WTC11 (cell line): Measurements from ENCODE around the gene NDRG4. TPM values are rescaled to one million over a fixed set of nuclear protein-coding genes. Genes with fewer than 3 reads are reported as not detected.

Experiments used
- ATAC-seq: fragments of 200-7000 bp; cut with Tn5 transposase; 2 replicates; pipeline ENCODE4 v1.10.0; 2021; ENCODE audit warnings: mild to moderate bottlenecking, moderate library complexity
- CTCF ChIA-PET: fragments of 300-600 bp; sonication (Branson Sonifier 250); formaldehyde crosslinking; loops from one replicate; lab custom pipeline; 2021; ENCODE audit warnings: antibody characterized with exemption; lab: Charles Lee
- POLR2A ChIA-PET: fragments of 350-600 bp; sonication (Branson Sonifier 250); formaldehyde crosslinking; loops from one replicate; lab custom pipeline; 2021; ENCODE audit warnings: antibody characterized with exemption; lab: Charles Lee
- DNase-seq: peaks from one replicate; pipeline ENCODE4 v3.0.0; 2021; ENCODE audit warnings: low spot score
- H3K27ac Mint-ChIP-seq: 2 replicates; pipeline ENCODE4 v1.8.0; 2021; ENCODE audit warnings: mixed read lengths
- H3K27me3 Mint-ChIP-seq: 2 replicates; pipeline ENCODE4 v1.8.0; 2021; ENCODE audit warnings: low read depth, mild to moderate bottlenecking, moderate library complexity, mixed read lengths
- H3K36me3 Mint-ChIP-seq: 2 replicates; pipeline ENCODE4 v1.8.0; 2021; ENCODE audit warnings: mixed read lengths
- H3K4me1 Mint-ChIP-seq: 2 replicates; pipeline ENCODE4 v1.8.0; 2022; ENCODE audit warnings: mixed read lengths
- H3K4me3 Mint-ChIP-seq: 2 replicates; pipeline ENCODE4 v1.8.0; 2021; ENCODE audit warnings: mild to moderate bottlenecking, moderate library complexity, mixed read lengths
- H3K9me3 Mint-ChIP-seq: 2 replicates; pipeline ENCODE4 v1.8.0; 2021; ENCODE audit warnings: mixed read lengths
- ATF1 ChIP-seq: sonication (generic); formaldehyde crosslinking; IDR thresholded peaks from 2 replicates; pipeline ENCODE4 v1.8.1; 2023; ENCODE audit warnings: mild to moderate bottlenecking, moderate library complexity, missing genetic modification reagents
- FOXP1 ChIP-seq: sonication (generic); formaldehyde crosslinking; IDR thresholded peaks from 2 replicates; pipeline ENCODE4 v1.8.0; 2022; ENCODE audit warnings: missing genetic modification reagents, mild to moderate bottlenecking, moderate library complexity, borderline replicate concordance
- JUN ChIP-seq: sonication (generic); formaldehyde crosslinking; IDR thresholded peaks from 2 replicates; pipeline ENCODE4 v1.8.0; 2023; ENCODE audit warnings: mild to moderate bottlenecking, missing genetic modification reagents
- NR3C1 ChIP-seq: sonication (generic); formaldehyde crosslinking; conservative IDR thresholded peaks from 2 replicates; pipeline ENCODE4 v1.8.1; 2023; ENCODE audit warnings: low read depth, mild to moderate bottlenecking, missing genetic modification reagents
- PRRX2 ChIP-seq: fragments of 250-450 bp; sonication (Bioruptor Pico); IDR thresholded peaks from 2 replicates; pipeline ENCODE4 v1.8.0; 2021; ENCODE audit warnings: mild to moderate bottlenecking
- RELA ChIP-seq: sonication (generic); formaldehyde crosslinking; IDR thresholded peaks from 2 replicates; pipeline ENCODE4 v1.8.1; 2022; ENCODE audit warnings: missing genetic modification reagents, mild to moderate bottlenecking, borderline replicate concordance
- RORB ChIP-seq: fragments of 250-450 bp; sonication (Bioruptor Pico); IDR thresholded peaks from 2 replicates; pipeline ENCODE4 v1.9.0; 2021; ENCODE audit warnings: mild to moderate bottlenecking
- SP1 ChIP-seq: sonication (generic); formaldehyde crosslinking; conservative IDR thresholded peaks from 2 replicates; pipeline ENCODE4 v1.8.1; 2022; ENCODE audit warnings: missing genetic modification reagents
- ZMAT4 ChIP-seq: fragments of 250-450 bp; sonication (Bioruptor Pico); IDR thresholded peaks from 2 replicates; pipeline ENCODE4 v1.9.0; 2021; ENCODE audit warnings: mild to moderate bottlenecking
- ZNF263 ChIP-seq: sonication (generic); formaldehyde crosslinking; IDR thresholded peaks from 2 replicates; pipeline ENCODE4 v1.8.1; 2022; ENCODE audit warnings: low read depth, mild to moderate bottlenecking, moderate library complexity, missing genetic modification reagents
- ZNF425 ChIP-seq: fragments of 250-450 bp; sonication (Bioruptor Pico); conservative IDR thresholded peaks from 2 replicates; pipeline ENCODE4 v1.9.0; 2021; ENCODE audit warnings: mild to moderate bottlenecking
- ZNF512 ChIP-seq: sonication (generic); formaldehyde crosslinking; IDR thresholded peaks from 2 replicates; pipeline ENCODE4 v1.8.1; 2022; ENCODE audit warnings: missing genetic modification reagents, borderline replicate concordance
- total RNA-seq: library from RNA; stranded (reverse); gene quantifications from 3 replicates; pipeline ENCODE4 v1.2.3, GENCODE V29; 2021
- TF ChIP-seq, protein P1 (sequence below): fragments of 250-450 bp; sonication (Bioruptor Pico); IDR thresholded peaks from 2 replicates; pipeline ENCODE4 v1.9.0; 2021; ENCODE audit warnings: moderate library complexity, mild to moderate bottlenecking, inconsistent platforms, borderline replicate concordance
- TF ChIP-seq, protein P2 (sequence below): sonication (generic); formaldehyde crosslinking; IDR thresholded peaks from 2 replicates; pipeline ENCODE4 v1.8.0; 2023; ENCODE audit warnings: missing genetic modification reagents, mild to moderate bottlenecking, borderline replicate concordance
- TF ChIP-seq, protein P3 (sequence below): sonication (generic); formaldehyde crosslinking; IDR thresholded peaks from 2 replicates; pipeline ENCODE4 v1.8.0; 2022; ENCODE audit warnings: mild to moderate bottlenecking, missing genetic modification reagents
- TF ChIP-seq, protein P4 (sequence below): sonication (generic); formaldehyde crosslinking; IDR thresholded peaks from 2 replicates; pipeline ENCODE4 v1.8.1; 2023; ENCODE audit warnings: mild to moderate bottlenecking, missing genetic modification reagents

Gene NDRG4
- total RNA-seq, 1 experiment from 2014 or later: 20.5 TPM

DNA sequence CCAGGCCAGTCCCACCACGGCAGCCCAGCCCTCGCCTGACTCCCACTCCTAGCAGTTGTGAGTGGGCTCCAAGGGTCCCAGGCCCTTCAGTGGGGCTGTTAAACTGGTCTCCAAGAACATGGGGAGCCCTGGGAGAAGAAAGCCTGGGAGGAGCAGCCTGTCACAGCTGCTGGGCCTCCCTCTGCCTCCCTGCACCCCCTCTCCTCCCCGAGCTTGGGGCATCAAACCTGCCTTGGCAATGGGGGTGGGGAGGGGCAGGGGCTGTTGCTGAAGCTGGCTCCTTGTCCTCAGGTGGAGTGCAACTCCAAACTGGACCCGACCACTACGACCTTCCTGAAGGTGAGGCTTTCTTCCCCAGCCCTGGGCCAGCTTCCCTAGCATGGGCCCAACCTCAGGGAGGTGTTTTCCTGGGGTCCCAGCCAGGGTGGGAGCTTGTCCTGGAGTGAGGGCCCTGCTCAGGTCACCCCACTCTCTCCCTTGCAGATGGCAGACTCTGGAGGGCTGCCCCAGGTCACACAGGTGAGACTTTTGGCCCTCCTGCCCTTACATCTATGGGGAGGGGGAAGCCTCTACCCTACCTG is 8.8 kb downstream of the NDRG4 start:
- peaks cover 10% of the 10 kb centered on the region for H3K27me3 Mint-ChIP-seq
- TF ChIP-seq ZNF263 (CRISPR knock-in tag) (no peak), ATF1 (CRISPR knock-in tag) (no peak), ZNF512 (CRISPR knock-in tag) (no peak)
- TF ChIP-seq, protein P1, sequence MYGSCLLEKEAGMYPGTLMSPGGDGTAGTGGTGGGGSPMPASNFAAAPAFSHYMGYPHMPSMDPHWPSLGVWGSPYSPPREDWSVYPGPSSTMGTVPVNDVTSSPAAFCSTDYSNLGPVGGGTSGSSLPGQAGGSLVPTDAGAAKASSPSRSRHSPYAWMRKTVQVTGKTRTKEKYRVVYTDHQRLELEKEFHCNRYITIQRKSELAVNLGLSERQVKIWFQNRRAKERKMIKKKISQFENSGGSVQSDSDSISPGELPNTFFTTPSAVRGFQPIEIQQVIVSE (CRISPR knock-in tag): no peak
- TF ChIP-seq, protein P2, sequence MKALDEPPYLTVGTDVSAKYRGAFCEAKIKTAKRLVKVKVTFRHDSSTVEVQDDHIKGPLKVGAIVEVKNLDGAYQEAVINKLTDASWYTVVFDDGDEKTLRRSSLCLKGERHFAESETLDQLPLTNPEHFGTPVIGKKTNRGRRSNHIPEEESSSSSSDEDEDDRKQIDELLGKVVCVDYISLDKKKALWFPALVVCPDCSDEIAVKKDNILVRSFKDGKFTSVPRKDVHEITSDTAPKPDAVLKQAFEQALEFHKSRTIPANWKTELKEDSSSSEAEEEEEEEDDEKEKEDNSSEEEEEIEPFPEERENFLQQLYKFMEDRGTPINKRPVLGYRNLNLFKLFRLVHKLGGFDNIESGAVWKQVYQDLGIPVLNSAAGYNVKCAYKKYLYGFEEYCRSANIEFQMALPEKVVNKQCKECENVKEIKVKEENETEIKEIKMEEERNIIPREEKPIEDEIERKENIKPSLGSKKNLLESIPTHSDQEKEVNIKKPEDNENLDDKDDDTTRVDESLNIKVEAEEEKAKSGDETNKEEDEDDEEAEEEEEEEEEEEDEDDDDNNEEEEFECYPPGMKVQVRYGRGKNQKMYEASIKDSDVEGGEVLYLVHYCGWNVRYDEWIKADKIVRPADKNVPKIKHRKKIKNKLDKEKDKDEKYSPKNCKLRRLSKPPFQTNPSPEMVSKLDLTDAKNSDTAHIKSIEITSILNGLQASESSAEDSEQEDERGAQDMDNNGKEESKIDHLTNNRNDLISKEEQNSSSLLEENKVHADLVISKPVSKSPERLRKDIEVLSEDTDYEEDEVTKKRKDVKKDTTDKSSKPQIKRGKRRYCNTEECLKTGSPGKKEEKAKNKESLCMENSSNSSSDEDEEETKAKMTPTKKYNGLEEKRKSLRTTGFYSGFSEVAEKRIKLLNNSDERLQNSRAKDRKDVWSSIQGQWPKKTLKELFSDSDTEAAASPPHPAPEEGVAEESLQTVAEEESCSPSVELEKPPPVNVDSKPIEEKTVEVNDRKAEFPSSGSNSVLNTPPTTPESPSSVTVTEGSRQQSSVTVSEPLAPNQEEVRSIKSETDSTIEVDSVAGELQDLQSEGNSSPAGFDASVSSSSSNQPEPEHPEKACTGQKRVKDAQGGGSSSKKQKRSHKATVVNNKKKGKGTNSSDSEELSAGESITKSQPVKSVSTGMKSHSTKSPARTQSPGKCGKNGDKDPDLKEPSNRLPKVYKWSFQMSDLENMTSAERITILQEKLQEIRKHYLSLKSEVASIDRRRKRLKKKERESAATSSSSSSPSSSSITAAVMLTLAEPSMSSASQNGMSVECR (CRISPR knock-in tag): no peak
- TF ChIP-seq, protein P3, sequence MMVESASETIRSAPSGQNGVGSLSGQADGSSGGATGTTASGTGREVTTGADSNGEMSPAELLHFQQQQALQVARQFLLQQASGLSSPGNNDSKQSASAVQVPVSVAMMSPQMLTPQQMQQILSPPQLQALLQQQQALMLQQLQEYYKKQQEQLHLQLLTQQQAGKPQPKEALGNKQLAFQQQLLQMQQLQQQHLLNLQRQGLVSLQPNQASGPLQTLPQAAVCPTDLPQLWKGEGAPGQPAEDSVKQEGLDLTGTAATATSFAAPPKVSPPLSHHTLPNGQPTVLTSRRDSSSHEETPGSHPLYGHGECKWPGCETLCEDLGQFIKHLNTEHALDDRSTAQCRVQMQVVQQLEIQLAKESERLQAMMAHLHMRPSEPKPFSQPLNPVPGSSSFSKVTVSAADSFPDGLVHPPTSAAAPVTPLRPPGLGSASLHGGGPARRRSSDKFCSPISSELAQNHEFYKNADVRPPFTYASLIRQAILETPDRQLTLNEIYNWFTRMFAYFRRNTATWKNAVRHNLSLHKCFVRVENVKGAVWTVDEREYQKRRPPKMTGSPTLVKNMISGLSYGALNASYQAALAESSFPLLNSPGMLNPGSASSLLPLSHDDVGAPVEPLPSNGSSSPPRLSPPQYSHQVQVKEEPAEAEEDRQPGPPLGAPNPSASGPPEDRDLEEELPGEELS (CRISPR knock-in tag): no peak
- TF ChIP-seq, protein P4, sequence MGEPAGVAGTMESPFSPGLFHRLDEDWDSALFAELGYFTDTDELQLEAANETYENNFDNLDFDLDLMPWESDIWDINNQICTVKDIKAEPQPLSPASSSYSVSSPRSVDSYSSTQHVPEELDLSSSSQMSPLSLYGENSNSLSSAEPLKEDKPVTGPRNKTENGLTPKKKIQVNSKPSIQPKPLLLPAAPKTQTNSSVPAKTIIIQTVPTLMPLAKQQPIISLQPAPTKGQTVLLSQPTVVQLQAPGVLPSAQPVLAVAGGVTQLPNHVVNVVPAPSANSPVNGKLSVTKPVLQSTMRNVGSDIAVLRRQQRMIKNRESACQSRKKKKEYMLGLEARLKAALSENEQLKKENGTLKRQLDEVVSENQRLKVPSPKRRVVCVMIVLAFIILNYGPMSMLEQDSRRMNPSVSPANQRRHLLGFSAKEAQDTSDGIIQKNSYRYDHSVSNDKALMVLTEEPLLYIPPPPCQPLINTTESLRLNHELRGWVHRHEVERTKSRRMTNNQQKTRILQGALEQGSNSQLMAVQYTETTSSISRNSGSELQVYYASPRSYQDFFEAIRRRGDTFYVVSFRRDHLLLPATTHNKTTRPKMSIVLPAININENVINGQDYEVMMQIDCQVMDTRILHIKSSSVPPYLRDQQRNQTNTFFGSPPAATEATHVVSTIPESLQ (CRISPR knock-in tag): no peak
- no peaks in the 10 kb centered on the region for H3K9me3 Mint-ChIP-seq
- DNase-seq (no peak), ATAC-seq (no peak)
- H3K36me3 Mint-ChIP-seq: no peaks in the 10 kb centered on the region
- peaks cover 17% of the 10 kb centered on the region for H3K4me1 Mint-ChIP-seq
- H3K4me3 Mint-ChIP-seq: no peak overlapping the region
- H3K27ac Mint-ChIP-seq: no peak overlapping the region
- ChIA-PET CTCF (interaction anchor here (1.7 kb wide), 1 partner anchor 14 kb away, joined by 4 read pairs; no protein-coding TSS in a partner anchor), POLR2A (no interaction called here)

DNA sequence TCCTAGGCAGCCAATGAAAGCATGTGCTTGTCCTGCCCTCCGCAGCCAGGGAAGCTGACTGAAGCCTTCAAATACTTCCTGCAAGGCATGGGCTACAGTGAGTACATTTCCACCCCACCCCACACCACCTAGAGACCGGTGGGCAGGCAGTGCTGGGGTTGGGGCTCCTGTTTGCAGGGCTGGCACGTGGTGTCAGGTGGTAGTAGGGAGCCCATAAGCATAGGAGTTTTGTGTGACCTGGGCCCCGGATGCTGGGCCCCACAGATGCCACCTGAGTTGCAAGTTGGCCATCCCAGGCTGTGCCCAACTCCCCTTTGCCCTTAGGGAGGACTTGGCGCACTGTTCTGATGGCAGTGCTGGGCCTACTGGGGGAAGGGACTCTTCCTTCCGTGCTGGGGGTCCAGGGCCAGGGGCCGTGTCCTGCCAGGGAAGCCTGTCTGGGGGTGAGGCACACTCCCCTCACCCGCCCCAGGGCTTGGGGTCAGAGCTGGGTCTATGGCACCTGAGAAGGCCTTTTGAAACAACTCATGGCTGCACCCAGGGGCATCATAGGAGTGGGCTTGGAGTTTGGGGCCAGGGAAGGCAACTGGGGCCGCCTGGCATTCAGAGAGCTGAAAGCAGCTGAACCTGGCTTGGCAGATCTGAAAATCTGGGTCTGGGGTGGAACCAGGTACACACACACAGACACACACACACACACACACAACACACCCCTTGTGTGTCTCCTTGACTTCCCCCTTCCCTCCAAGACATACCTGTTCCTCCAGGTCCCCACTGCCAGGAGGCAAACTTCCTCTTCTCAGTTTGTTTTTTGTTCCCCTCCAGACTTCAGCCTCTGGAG is 9.5 kb downstream of the NDRG4 start:
- H3K4me1 Mint-ChIP-seq: peaks cover 20% of the 10 kb centered on the region
- ATAC-seq: no peak
- TF ChIP-seq ZNF425 (no peak), PRRX2 (no peak), RELA (CRISPR knock-in tag) (no peak), RORB (CRISPR knock-in tag) (no peak), SP1 (no peak), FOXP1 (no peak), JUN (CRISPR knock-in tag) (no peak), ZMAT4 (CRISPR knock-in tag) (no peak), NR3C1 (CRISPR knock-in tag) (no peak)
- TF ChIP-seq, protein P4 (CRISPR knock-in tag): no peak

More for the DNA sequence above, 9.5 kb downstream of the NDRG4 start:
- Mint-ChIP-seq H3K4me3 (no peak overlapping the region), H3K27ac (peak overlapping the region; percentile 70; the same call in 1 of the 2 replicates), H3K9me3 (no peaks in the 10 kb centered on the region), H3K27me3 (peaks cover 2% of the 10 kb centered on the region; the same call in 1 of the 2 replicates), H3K36me3 (no peaks in the 10 kb centered on the region)
- ChIA-PET POLR2A (no interaction called here), CTCF (interaction anchor here (1.2 to 1.7 kb wide), 3 partner anchors 14 to 247 kb away, joined by 4 to 5 read pairs (median 4); no protein-coding TSS in a partner anchor)
- no peak for DNase-seq
